Vagina (tissue), 2 donors: ENCODE results near the gene CEMIP2. TPM values are rescaled to one million over a fixed set of nuclear protein-coding genes. Genes with fewer than 3 reads are reported as not detected.

ENCODE experiments used
- DNase-seq, 2 donors: peaks; one replicate each; pipeline ENCODE4 v3.0.0-alpha.2; 2017; ENCODE audit errors: extremely low spot score in 2 of 2
- H3K27ac ChIP-seq: fragments of 200-600 bp; sonication (generic); one replicate; pipeline ENCODE4 v1.5.1; 2019
- H3K27me3 ChIP-seq: fragments of 200-600 bp; sonication (generic); one replicate; pipeline ENCODE4 v1.5.1; 2019
- H3K36me3 ChIP-seq, 2 donors: fragments of 200-600 bp; sonication (generic); one replicate each; pipeline ENCODE4 v1.5.1; 2017 to 2019
- H3K4me1 ChIP-seq: fragments of 200-600 bp; sonication (generic); one replicate; pipeline ENCODE4 v1.5.1; 2019
- H3K4me3 ChIP-seq, 2 donors: fragments of 200-600 bp; sonication (generic); 1 replicate in 1 of 2; 2 replicates in 1 of 2; pipeline ENCODE4 v1.5.1; 2016 to 2019
- H3K9me3 ChIP-seq: fragments of 200-600 bp; sonication (generic); one replicate; pipeline ENCODE4 v1.5.1; 2019
- POLR2A ChIP-seq, 2 donors: fragments of 450-650 bp; IDR thresholded peaks; one replicate each; pipeline ENCODE4 v1.6.1; 2017; ENCODE audit warnings: antibody characterized with exemption in 2 of 2, mild to moderate bottlenecking in 2 of 2, moderate library complexity in 2 of 2
- POLR2AphosphoS5 ChIP-seq, 2 donors: sonication (generic); formaldehyde crosslinking; IDR thresholded peaks; one replicate each; pipeline ENCODE4 v1.9.0; 2017; ENCODE audit warnings: antibody characterized with exemption in 2 of 2, mild to moderate bottlenecking in 2 of 2, low read depth in 1 of 2; ENCODE audit not compliant: insufficient read depth in 1 of 2
- intact Hi-C: fragments of 100-400 bp; cut with DNase I; formaldehyde crosslinking; loops from one replicate; pipeline ENCODE4 v1.15.1; 2023
- total RNA-seq: library from RNA; depleted of rRNA; stranded (reverse); fragments of >200 nt; gene quantifications from one replicate; pipeline ENCODE4 v1.2.3, GENCODE V29; 2016
- TF ChIP-seq, protein P1 (sequence below), 3 experiments: fragments of 450-650 bp in 2 of 3; fragments of 200-600 bp in 1 of 3; sonication (generic) in 1 of 3; IDR thresholded peaks; one replicate each; pipeline ENCODE4 v1.5.1; 2017 to 2019; ENCODE audit warnings: antibody characterized with exemption in 3 of 3, mild to moderate bottlenecking in 2 of 3, moderate library complexity in 2 of 3

The CEMIP2 gene
- total RNA-seq, 1 donor from 2014 or later, result 46.7 TPM

DNA sequence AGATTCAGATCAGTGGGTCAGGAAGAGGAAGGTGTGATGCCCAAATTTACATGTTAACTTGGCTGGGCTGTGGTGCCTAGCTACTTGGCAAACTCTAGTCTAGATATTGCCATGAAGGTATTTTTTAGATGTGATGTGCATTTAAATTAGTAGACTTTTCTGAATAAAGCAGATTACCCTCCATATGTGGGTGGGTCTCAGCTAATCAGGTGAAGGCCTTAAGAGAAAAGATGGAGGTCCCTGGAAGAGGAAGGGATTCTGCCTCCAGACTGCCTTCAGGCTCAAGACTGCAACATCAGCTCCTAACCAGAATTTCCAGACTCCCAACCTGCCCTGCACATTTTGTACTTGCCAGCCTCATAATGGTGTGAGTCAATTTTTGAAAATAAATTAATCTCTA lies 115.8 kb downstream of the CEMIP2 start:
- Histone ChIP-seq H3K9me3 (no peaks in the 10 kb centered on the region), H3K27ac (no peak overlapping the region), H3K4me1 (peaks cover 4% of the 10 kb centered on the region), H3K36me3 (no peaks in the 10 kb centered on the region), H3K27me3 (no peaks in the 10 kb centered on the region), H3K4me3 (no peak overlapping the region)
- DNase-seq, result no peak
- TF ChIP-seq POLR2A (IDR thresholded peaks at IDR 0.05) (no peak), POLR2AphosphoS5 (IDR thresholded peaks at IDR 0.05; ENCODE audit: insufficient read depth in 1 of 2, low read depth in 1 of 2) (no peak)
- TF ChIP-seq, protein P1, sequence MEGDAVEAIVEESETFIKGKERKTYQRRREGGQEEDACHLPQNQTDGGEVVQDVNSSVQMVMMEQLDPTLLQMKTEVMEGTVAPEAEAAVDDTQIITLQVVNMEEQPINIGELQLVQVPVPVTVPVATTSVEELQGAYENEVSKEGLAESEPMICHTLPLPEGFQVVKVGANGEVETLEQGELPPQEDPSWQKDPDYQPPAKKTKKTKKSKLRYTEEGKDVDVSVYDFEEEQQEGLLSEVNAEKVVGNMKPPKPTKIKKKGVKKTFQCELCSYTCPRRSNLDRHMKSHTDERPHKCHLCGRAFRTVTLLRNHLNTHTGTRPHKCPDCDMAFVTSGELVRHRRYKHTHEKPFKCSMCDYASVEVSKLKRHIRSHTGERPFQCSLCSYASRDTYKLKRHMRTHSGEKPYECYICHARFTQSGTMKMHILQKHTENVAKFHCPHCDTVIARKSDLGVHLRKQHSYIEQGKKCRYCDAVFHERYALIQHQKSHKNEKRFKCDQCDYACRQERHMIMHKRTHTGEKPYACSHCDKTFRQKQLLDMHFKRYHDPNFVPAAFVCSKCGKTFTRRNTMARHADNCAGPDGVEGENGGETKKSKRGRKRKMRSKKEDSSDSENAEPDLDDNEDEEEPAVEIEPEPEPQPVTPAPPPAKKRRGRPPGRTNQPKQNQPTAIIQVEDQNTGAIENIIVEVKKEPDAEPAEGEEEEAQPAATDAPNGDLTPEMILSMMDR (IDR thresholded peaks at IDR 0.05), result no peak
- intact Hi-C loops, result no loop called here

- intact Hi-C loops, result no loop called here
- H3K4me1 ChIP-seq, result peaks cover 19% of the 10 kb centered on the region
- H3K4me3 ChIP-seq, result no peak overlapping the region
- no peak for DNase-seq
- TF ChIP-seq POLR2A (IDR thresholded peaks at IDR 0.05) (no peak), POLR2AphosphoS5 (IDR thresholded peaks at IDR 0.05; ENCODE audit: insufficient read depth in 1 of 2, low read depth in 1 of 2) (no peak)
- TF ChIP-seq, protein P1 (IDR thresholded peaks at IDR 0.05), result no peak
- no peaks in the 10 kb centered on the region for H3K27me3 ChIP-seq
- no peaks in the 10 kb centered on the region for H3K36me3 ChIP-seq
- H3K27ac ChIP-seq, result no peak overlapping the region
- no peaks in the 10 kb centered on the region for H3K9me3 ChIP-seq
Observed at GRCh38 chr9:71648453-71648852, 119.9 kb downstream of the CEMIP2 start.

- peak overlapping the region in 1 of 2 donors; percentile 3 for H3K4me3 ChIP-seq
- intact Hi-C loops, result no loop called here
Observed at GRCh38 chr9:71647094-71647591, 121.2 kb downstream of the CEMIP2 start.

GRCh38 chr9:71646131-71646530 lies 122.2 kb downstream of the CEMIP2 start:
- no peaks in the 10 kb centered on the region for H3K36me3 ChIP-seq
- H3K27ac ChIP-seq, result no peak overlapping the region
- H3K4me3 ChIP-seq, result no peak overlapping the region
- intact Hi-C loops, result no loop called here
- no peak for DNase-seq
- no peaks in the 10 kb centered on the region for H3K9me3 ChIP-seq
- TF ChIP-seq, protein P1 (IDR thresholded peaks at IDR 0.05), result no peak
- TF ChIP-seq POLR2AphosphoS5 (IDR thresholded peaks at IDR 0.05; ENCODE audit: insufficient read depth in 1 of 2, low read depth in 1 of 2) (no peak), POLR2A (IDR thresholded peaks at IDR 0.05) (no peak)
- H3K4me1 ChIP-seq, result peaks cover 19% of the 10 kb centered on the region
- H3K27me3 ChIP-seq, result no peaks in the 10 kb centered on the region

More at GRCh38 chr9:71647094-71647591, 121.2 kb downstream of the CEMIP2 start:
- no peaks in the 10 kb centered on the region for H3K27me3 ChIP-seq
- TF ChIP-seq, protein P1 (IDR thresholded peaks at IDR 0.05), result no peak
- peak in 1 of 2 donors; percentile 43 for TF ChIP-seq POLR2AphosphoS5 (IDR thresholded peaks at IDR 0.05; ENCODE audit: insufficient read depth in 1 of 2, low read depth in 1 of 2)
- no peak for TF ChIP-seq POLR2A (IDR thresholded peaks at IDR 0.05)
- DNase-seq, result no peak
- H3K27ac ChIP-seq, result no peak overlapping the region
- no peaks in the 10 kb centered on the region for H3K36me3 ChIP-seq
- no peaks in the 10 kb centered on the region for H3K9me3 ChIP-seq
- peaks cover 19% of the 10 kb centered on the region for H3K4me1 ChIP-seq

DNA sequence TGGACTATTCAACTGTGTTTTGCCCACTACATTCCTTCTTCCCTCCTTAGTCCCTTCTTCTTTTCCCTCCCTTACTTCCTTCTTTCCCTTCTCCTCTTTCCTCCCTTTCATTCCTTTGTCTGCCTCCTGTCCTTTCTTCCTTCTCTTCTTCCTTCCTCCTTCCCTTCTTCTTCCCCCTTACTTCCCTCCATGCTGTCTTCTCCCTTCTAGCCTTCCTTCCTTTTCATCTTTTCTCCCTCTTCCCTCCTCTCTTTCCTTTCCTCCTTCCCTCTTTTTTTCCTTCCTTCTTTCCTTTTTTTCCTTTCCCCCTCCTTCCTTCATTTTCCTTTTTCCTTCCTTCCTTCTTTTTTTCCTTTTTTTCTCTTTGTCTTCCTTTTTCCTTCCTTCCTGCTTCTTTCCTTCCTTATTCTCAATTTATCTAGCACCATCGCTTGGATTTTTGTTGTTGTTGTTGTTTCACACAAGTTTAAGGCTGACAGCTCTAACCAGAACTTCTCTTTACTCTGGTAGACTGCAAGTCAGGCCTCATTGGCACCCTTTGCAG lies 123.4 kb downstream of the CEMIP2 start:
- H3K36me3 ChIP-seq, result no peaks in the 10 kb centered on the region
- intact Hi-C loops, result no loop called here
- TF ChIP-seq, protein P1 (IDR thresholded peaks at IDR 0.05), result no peak
- no peak for TF ChIP-seq POLR2AphosphoS5 (IDR thresholded peaks at IDR 0.05; ENCODE audit: insufficient read depth in 1 of 2, low read depth in 1 of 2)
- TF ChIP-seq POLR2A (IDR thresholded peaks at IDR 0.05), result no peak
- H3K4me1 ChIP-seq, result peaks cover 19% of the 10 kb centered on the region
- DNase-seq, result no peak
- H3K9me3 ChIP-seq, result no peaks in the 10 kb centered on the region
- H3K4me3 ChIP-seq, result no peak overlapping the region
- H3K27ac ChIP-seq, result no peak overlapping the region
- no peaks in the 10 kb centered on the region for H3K27me3 ChIP-seq
